Trophoblast cell (in vitro differentiated cells and primary cell): ENCODE data around the gene RPTN.
"Not testable (repeated sequence)": the region's sequence is repeated elsewhere in the genome, so short reads cannot be mapped to it uniquely, and the experiment has no call there.

Experiments used
- DNase-seq, 2 donors: peaks; one replicate each; pipeline ENCODE4 v3.0.0-alpha.2; 2016
- H2AFZ ChIP-seq: 2 replicates; pipeline ENCODE4 v1.6.1; 2013; ENCODE audit warnings: low read length, moderate library complexity, mild to moderate bottlenecking; ENCODE audit not compliant: insufficient read depth, poor library complexity
- H2AK5ac ChIP-seq: 2 replicates; pipeline ENCODE4 v1.6.1; 2013; ENCODE audit warnings: mild to moderate bottlenecking, low read length
- H2BK120ac ChIP-seq: 2 replicates; pipeline ENCODE4 v1.6.1; 2013; ENCODE audit warnings: low read length, mild to moderate bottlenecking, moderate library complexity; ENCODE audit not compliant: insufficient read depth, poor library complexity
- H2BK12ac ChIP-seq: 2 replicates; pipeline ENCODE4 v1.6.1; 2013; ENCODE audit warnings: mild to moderate bottlenecking, low read length, moderate library complexity
- H2BK5ac ChIP-seq: 2 replicates; pipeline ENCODE4 v1.6.1; 2013; ENCODE audit warnings: low read length, low read depth, moderate library complexity, mild to moderate bottlenecking; ENCODE audit not compliant: poor library complexity
- H3K14ac ChIP-seq: 2 replicates; pipeline ENCODE4 v1.6.1; 2013; ENCODE audit warnings: mild to moderate bottlenecking, low read length
- H3K18ac ChIP-seq: 2 replicates; pipeline ENCODE4 v1.6.1; 2013; ENCODE audit warnings: mild to moderate bottlenecking, low read length
- H3K23ac ChIP-seq: 2 replicates; pipeline ENCODE4 v1.6.1; 2013; ENCODE audit warnings: low read length
- H3K27ac ChIP-seq: 2 replicates; pipeline ENCODE4 v1.5.1; 2013; ENCODE audit warnings: low read depth, mild to moderate bottlenecking, inconsistent platforms, low read length, moderate library complexity
- H3K27me3 ChIP-seq: 2 replicates; pipeline ENCODE4 v1.6.1; 2013; ENCODE audit warnings: inconsistent platforms, mild to moderate bottlenecking, low read length, moderate library complexity; ENCODE audit not compliant: insufficient read depth
- H3K36me3 ChIP-seq, 2 experiments: 1 replicate in 1 of 2; 2 replicates in 1 of 2; pipeline ENCODE4 v1.6.1; 2013; ENCODE audit warnings: low read length in 2 of 2, mild to moderate bottlenecking in 2 of 2, moderate library complexity in 1 of 2; ENCODE audit not compliant: insufficient read depth in 2 of 2, control insufficient read depth in 1 of 2
- H3K4ac ChIP-seq: 2 replicates; pipeline ENCODE4 v1.6.1; 2013; ENCODE audit warnings: low read depth, mild to moderate bottlenecking, low read length, moderate library complexity
- H3K4me1 ChIP-seq, 2 experiments: 1 replicate in 1 of 2; 2 replicates in 1 of 2; pipeline ENCODE4 v1.6.1; 2013; ENCODE audit warnings: low read length in 2 of 2, mild to moderate bottlenecking in 2 of 2, moderate library complexity in 1 of 2; ENCODE audit not compliant: insufficient read depth in 2 of 2, control insufficient read depth in 1 of 2
- H3K4me2 ChIP-seq: 2 replicates; pipeline ENCODE4 v1.6.1; 2013; ENCODE audit warnings: inconsistent platforms, mild to moderate bottlenecking, low read length, moderate library complexity
- H3K4me3 ChIP-seq: 2 replicates; pipeline ENCODE4 v1.5.1; 2013; ENCODE audit warnings: mild to moderate bottlenecking, low read depth, low read length, inconsistent platforms
- H3K79me1 ChIP-seq: one replicate; pipeline ENCODE4 v1.6.1; 2013; ENCODE audit warnings: low read length
- H3K79me2 ChIP-seq: 2 replicates; pipeline ENCODE4 v1.6.1; 2013; ENCODE audit warnings: low read length, mild to moderate bottlenecking; ENCODE audit not compliant: control insufficient read depth, insufficient read depth, poor library complexity
- H3K9ac ChIP-seq: 2 replicates; pipeline ENCODE4 v1.6.1; 2013; ENCODE audit warnings: mild to moderate bottlenecking, low read length
- H3K9me3 ChIP-seq: 2 replicates; pipeline ENCODE4 v1.6.1; 2013; ENCODE audit warnings: low read depth, mild to moderate bottlenecking, control low read depth, inconsistent platforms, low read length; ENCODE audit not compliant: insufficient read depth
- H4K12ac ChIP-seq: 2 replicates; pipeline ENCODE4 v1.6.1; 2013; ENCODE audit warnings: low read depth, mild to moderate bottlenecking, low read length, moderate library complexity
- H4K8ac ChIP-seq: 2 replicates; pipeline ENCODE4 v1.6.1; 2013; ENCODE audit warnings: low read depth, mild to moderate bottlenecking, low read length, moderate library complexity
- H4K91ac ChIP-seq: one replicate; pipeline ENCODE4 v1.6.1; 2013; ENCODE audit warnings: low read depth, mild to moderate bottlenecking, low read length, moderate library complexity
- WGBS: extraction: QIAGEN DNeasy Blood & Tissue Kit; methylation state at CpG from one replicate; pipeline ENCODE4 v1.1.7; 2013; ENCODE audit warnings: missing lambda C conversion rate; ENCODE audit not compliant: insufficient read length, insufficient coverage; ENCODE audit errors: extremely low coverage; 5-methylcytosine and 5-hydroxymethylcytosine counted together

Gene RPTN

GRCh38 chr1:152148981-152149380, 10.0 kb downstream of the RPTN start:
- Histone ChIP-seq H3K4me2 (no peak overlapping the region), H2BK120ac (no peak overlapping the region)
- DNase-seq, result no peak

GRCh38 chr1:152148051-152148450, 11.0 kb downstream of the RPTN start:
- Histone ChIP-seq H3K36me3 (no peaks in the 10 kb centered on the region), H2BK5ac (no peak overlapping the region), H2AK5ac (no peak overlapping the region), H2BK120ac (no peak overlapping the region), H4K8ac (no peak overlapping the region), H4K12ac (no peak overlapping the region), H3K79me1 (no peaks in the 10 kb centered on the region), H2AFZ (no peak overlapping the region), H4K91ac (no peak overlapping the region), H3K14ac (no peak overlapping the region), H3K27ac (no peak overlapping the region), H3K4ac (no peak overlapping the region), H3K4me2 (no peak overlapping the region), H2BK12ac (no peak overlapping the region), H3K4me1 (no peaks in the 10 kb centered on the region), H3K4me3 (no peak overlapping the region), H3K9ac (no peak overlapping the region), H3K79me2 (no peaks in the 10 kb centered on the region), H3K9me3 (peaks cover 8% of the 10 kb centered on the region), H3K27me3 (no peaks in the 10 kb centered on the region), H3K18ac (no peak overlapping the region), H3K23ac (no peak overlapping the region)
- no peak for DNase-seq
- no CpG with 5 or more reads among the region's 3 CpGs for WGBS

More at GRCh38 chr1:152148981-152149380, 10.0 kb downstream of the RPTN start:
- H3K4ac ChIP-seq, result no peak overlapping the region
- no peak overlapping the region for H3K14ac ChIP-seq
- H3K9me3 ChIP-seq, result peaks cover 8% of the 10 kb centered on the region
- no peak overlapping the region for H4K91ac ChIP-seq
- WGBS, result no CpG with 5 or more reads among the region's 1 CpG
- H3K27ac ChIP-seq, result no peak overlapping the region
- H4K8ac ChIP-seq, result no peak overlapping the region
- H3K36me3 ChIP-seq, result no peaks in the 10 kb centered on the region
- no peak overlapping the region for H4K12ac ChIP-seq
- H3K79me2 ChIP-seq, result no peaks in the 10 kb centered on the region
- H2AK5ac ChIP-seq, result no peak overlapping the region
- no peak overlapping the region for H3K4me3 ChIP-seq
- no peak overlapping the region for H3K9ac ChIP-seq
- no peak overlapping the region for H2BK12ac ChIP-seq
- no peak overlapping the region for H3K18ac ChIP-seq
- no peak overlapping the region for H2AFZ ChIP-seq
- H3K27me3 ChIP-seq, result no peaks in the 10 kb centered on the region
- H3K79me1 ChIP-seq, result no peaks in the 10 kb centered on the region
- no peak overlapping the region for H2BK5ac ChIP-seq
- H3K4me1 ChIP-seq, result no peaks in the 10 kb centered on the region
- no peak overlapping the region for H3K23ac ChIP-seq

- DNase-seq, result no peak
- H3K14ac ChIP-seq, result no peak overlapping the region
Measured at GRCh38 chr1:152145769-152146168, 13.3 kb downstream of the RPTN start.

GRCh38 chr1:152144674-152145183, 14.3 kb downstream of the RPTN start:
- DNase-seq, H3K27me3 ChIP-seq, H4K12ac ChIP-seq, H3K14ac ChIP-seq, H4K91ac ChIP-seq, H4K8ac ChIP-seq, H2BK120ac ChIP-seq, H3K79me1 ChIP-seq, H3K4me2 ChIP-seq, H2AFZ ChIP-seq, H3K9ac ChIP-seq, H2AK5ac ChIP-seq, H3K9me3 ChIP-seq, H3K36me3 ChIP-seq, H3K18ac ChIP-seq, H2BK5ac ChIP-seq, H3K4me1 ChIP-seq, H3K4me3 ChIP-seq, H3K23ac ChIP-seq, H3K79me2 ChIP-seq, H3K27ac ChIP-seq, H2BK12ac ChIP-seq, H3K4ac ChIP-seq: not testable (repeated sequence)
- no CpG with 5 or more reads among the region's 25 CpGs for WGBS

More at GRCh38 chr1:152145769-152146168, 13.3 kb downstream of the RPTN start:
- no peak overlapping the region for H2BK12ac ChIP-seq
- no peak overlapping the region for H3K18ac ChIP-seq
- H3K4me1 ChIP-seq, result no peaks in the 10 kb centered on the region
- H2AFZ ChIP-seq, result no peak overlapping the region
- no peak overlapping the region for H2BK5ac ChIP-seq
- no peak overlapping the region for H4K8ac ChIP-seq
- H3K36me3 ChIP-seq, result no peaks in the 10 kb centered on the region
- H3K4me2 ChIP-seq, result no peak overlapping the region
- no peak overlapping the region for H3K23ac ChIP-seq
- H4K91ac ChIP-seq, result no peak overlapping the region
- H3K4me3 ChIP-seq, result no peak overlapping the region
- H3K4ac ChIP-seq, result no peak overlapping the region
- no peak overlapping the region for H3K27ac ChIP-seq
- H3K9ac ChIP-seq, result no peak overlapping the region
- no peaks in the 10 kb centered on the region for H3K27me3 ChIP-seq
- peaks cover 8% of the 10 kb centered on the region for H3K9me3 ChIP-seq
- no peaks in the 10 kb centered on the region for H3K79me1 ChIP-seq
- H2AK5ac ChIP-seq, result no peak overlapping the region
- no peak overlapping the region for H4K12ac ChIP-seq
- H3K79me2 ChIP-seq, result no peaks in the 10 kb centered on the region
- no CpG with 5 or more reads among the region's 4 CpGs for WGBS
- H2BK120ac ChIP-seq, result no peak overlapping the region
